Tibial nerve (tissue), 4 donors: ENCODE measurements around the gene MAP4K3.

ENCODE experiments used
- EP300 ChIP-seq, 2 donors: sonication (generic); formaldehyde crosslinking; IDR thresholded peaks; one replicate each; pipeline ENCODE4 v1.6.1; 2017; ENCODE audit warnings: antibody characterized with exemption in 2 of 2, mild to moderate bottlenecking in 1 of 2
- TF ChIP-seq, protein P1 (sequence below), 5 experiments: fragments of 200-600 bp in 3 of 5; fragments of 450-650 bp in 2 of 5; sonication (generic) in 3 of 5; IDR thresholded peaks; one replicate each; pipeline ENCODE4 v1.5.1; 2016 to 2019; ENCODE audit warnings: antibody characterized with exemption in 5 of 5, mild to moderate bottlenecking in 3 of 5, moderate library complexity in 2 of 5

DNA sequence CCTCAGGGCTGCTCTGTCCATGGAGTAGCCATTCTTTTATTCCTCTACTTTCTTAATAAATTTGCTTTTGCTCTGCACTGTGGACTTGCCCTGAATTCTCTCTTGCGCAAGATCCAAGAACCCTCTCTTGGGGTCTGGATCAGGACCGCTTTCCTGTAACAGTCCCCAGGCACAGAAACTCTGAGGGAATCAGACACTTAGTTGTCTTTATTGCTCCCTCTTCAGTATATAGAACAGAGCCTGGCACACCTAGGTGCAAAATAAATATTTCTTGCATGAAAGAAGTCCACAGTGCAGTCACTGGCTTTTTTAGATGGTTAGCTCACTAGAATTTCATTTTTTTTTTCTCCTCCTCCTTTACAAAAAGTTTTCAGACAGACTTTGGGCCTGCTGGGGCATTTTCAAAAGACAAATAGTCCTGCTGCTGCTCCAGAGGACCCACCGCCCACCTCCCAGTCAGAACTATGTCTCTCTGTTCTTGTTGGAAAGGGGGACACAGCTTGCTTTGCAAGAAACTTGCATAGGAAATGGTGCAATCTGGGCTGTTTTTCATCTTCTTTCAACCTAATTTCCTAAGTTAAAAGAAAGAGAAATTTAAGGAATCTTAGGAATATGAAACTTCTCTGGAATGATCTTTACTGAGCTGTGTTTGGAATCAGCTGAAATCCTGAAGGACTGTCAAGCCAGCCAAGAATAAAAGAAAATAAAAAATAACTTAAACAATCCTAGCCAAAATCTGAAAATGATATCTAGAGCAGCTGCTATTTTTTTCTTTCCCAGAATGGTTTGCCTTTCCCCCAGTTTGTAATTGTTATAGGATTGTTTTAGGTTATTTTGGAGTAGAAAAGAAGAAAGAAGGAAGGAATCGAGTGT, 31.7 kb upstream of the MAP4K3 start:
- TF ChIP-seq, protein P1, sequence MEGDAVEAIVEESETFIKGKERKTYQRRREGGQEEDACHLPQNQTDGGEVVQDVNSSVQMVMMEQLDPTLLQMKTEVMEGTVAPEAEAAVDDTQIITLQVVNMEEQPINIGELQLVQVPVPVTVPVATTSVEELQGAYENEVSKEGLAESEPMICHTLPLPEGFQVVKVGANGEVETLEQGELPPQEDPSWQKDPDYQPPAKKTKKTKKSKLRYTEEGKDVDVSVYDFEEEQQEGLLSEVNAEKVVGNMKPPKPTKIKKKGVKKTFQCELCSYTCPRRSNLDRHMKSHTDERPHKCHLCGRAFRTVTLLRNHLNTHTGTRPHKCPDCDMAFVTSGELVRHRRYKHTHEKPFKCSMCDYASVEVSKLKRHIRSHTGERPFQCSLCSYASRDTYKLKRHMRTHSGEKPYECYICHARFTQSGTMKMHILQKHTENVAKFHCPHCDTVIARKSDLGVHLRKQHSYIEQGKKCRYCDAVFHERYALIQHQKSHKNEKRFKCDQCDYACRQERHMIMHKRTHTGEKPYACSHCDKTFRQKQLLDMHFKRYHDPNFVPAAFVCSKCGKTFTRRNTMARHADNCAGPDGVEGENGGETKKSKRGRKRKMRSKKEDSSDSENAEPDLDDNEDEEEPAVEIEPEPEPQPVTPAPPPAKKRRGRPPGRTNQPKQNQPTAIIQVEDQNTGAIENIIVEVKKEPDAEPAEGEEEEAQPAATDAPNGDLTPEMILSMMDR (IDR thresholded peaks at IDR 0.05) = no peak
- no peak for TF ChIP-seq EP300 (IDR thresholded peaks at IDR 0.05)
